Smooth muscle cell (in vitro differentiated cells): Measurements from ENCODE around the gene U2AF1. TPM values are rescaled to one million over a fixed set of nuclear protein-coding genes. Genes with fewer than 3 reads are reported as not detected.
"Not testable (repeated sequence)": the region's sequence is repeated elsewhere in the genome, so short reads cannot be mapped to it uniquely, and the experiment has no call there.

Source experiments
- DNase-seq: peaks from one replicate; lab custom pipeline; 2025; ENCODE audit not compliant: unreplicated experiment; lab: John Stamatoyannopoulos, UW
- H2AFZ ChIP-seq: fragments of 200-600 bp; sonication (generic); 2 replicates; pipeline ENCODE4 v1.6.0; 2016; ENCODE audit warnings: antibody characterized with exemption, low read depth, mild to moderate bottlenecking
- H3F3A ChIP-seq: fragments of 200-600 bp; sonication (generic); 2 replicates; pipeline ENCODE4 v1.6.0; 2017; ENCODE audit warnings: antibody characterized with exemption, low read depth
- H3K27ac ChIP-seq: fragments of 200-600 bp; sonication (generic); 2 replicates; pipeline ENCODE4 v1.5.1; 2016; ENCODE audit warnings: low read depth, mild to moderate bottlenecking
- H3K27me3 ChIP-seq: fragments of 200-600 bp; sonication (generic); 2 replicates; pipeline ENCODE4 v1.6.1; 2016; ENCODE audit warnings: low read depth, mild to moderate bottlenecking
- H3K36me3 ChIP-seq: fragments of 200-600 bp; sonication (generic); 2 replicates; pipeline ENCODE4 v1.5.1; 2016; ENCODE audit warnings: low read depth
- H3K4me1 ChIP-seq: fragments of 200-600 bp; sonication (generic); 2 replicates; pipeline ENCODE4 v1.5.1; 2016; ENCODE audit warnings: low read depth
- H3K4me2 ChIP-seq: fragments of 200-600 bp; sonication (generic); 2 replicates; pipeline ENCODE4 v1.6.0; 2016; ENCODE audit warnings: mild to moderate bottlenecking
- H3K4me3 ChIP-seq: fragments of 200-600 bp; sonication (generic); 2 replicates; pipeline ENCODE4 v1.5.1; 2016; ENCODE audit warnings: mild to moderate bottlenecking
- H3K79me2 ChIP-seq: fragments of 200-600 bp; sonication (generic); 2 replicates; pipeline ENCODE4 v1.6.0; 2016; ENCODE audit warnings: low read depth, mild to moderate bottlenecking
- H3K9ac ChIP-seq: fragments of 200-600 bp; sonication (generic); 2 replicates; pipeline ENCODE4 v1.6.0; 2016; ENCODE audit warnings: low read depth
- H3K9me3 ChIP-seq: fragments of 200-600 bp; sonication (generic); replicated peaks from 2 replicates; pipeline ENCODE4 v1.5.1; 2016; ENCODE audit warnings: low read depth
- H4K20me1 ChIP-seq: fragments of 200-600 bp; sonication (generic); 2 replicates; pipeline ENCODE4 v1.6.0; 2016; ENCODE audit warnings: low read depth
- WGBS: methylation state at CpG from one replicate; pipeline ENCODE4 v1.1.7; 2016; ENCODE audit warnings: low lambda C conversion rate; 5-methylcytosine and 5-hydroxymethylcytosine counted together
- polyA plus RNA-seq: library from polyadenylated mRNA; unstranded; fragments of >200 nt; fragmentation: Nextera tagmentation; extraction: Ambion mirVana; gene quantifications from 2 replicates; pipeline ENCODE4 v1.2.1, GENCODE V29; 2016
- total RNA-seq: library from RNA; depleted of rRNA; stranded (reverse); fragments of >200 nt; gene quantifications from 2 replicates; pipeline ENCODE4 v1.2.3, GENCODE V29; 2014

The U2AF1 gene
- total and polyA plus RNA-seq, 2 experiments from 2014 or later: 55.3 to 67.3 TPM

- not testable (repeated sequence) for H2AFZ ChIP-seq, H3F3A ChIP-seq, DNase-seq, H3K4me2 ChIP-seq, H3K4me3 ChIP-seq, H3K27me3 ChIP-seq, H4K20me1 ChIP-seq, H3K27ac ChIP-seq, H3K36me3 ChIP-seq, H3K9ac ChIP-seq, H3K79me2 ChIP-seq, H3K9me3 ChIP-seq, H3K4me1 ChIP-seq
- WGBS: no CpG with 5 or more reads among the region's 28 CpGs
These were observed 30.7 kb downstream of the U2AF1 start for GRCh38 chr21:43076643-43077042.

- H3K27ac ChIP-seq, H3K4me3 ChIP-seq, H3K27me3 ChIP-seq, H3F3A ChIP-seq, H2AFZ ChIP-seq, H3K4me2 ChIP-seq, H4K20me1 ChIP-seq, DNase-seq, H3K4me1 ChIP-seq, H3K9me3 ChIP-seq, H3K36me3 ChIP-seq, H3K79me2 ChIP-seq, H3K9ac ChIP-seq: not testable (repeated sequence)
- no CpG with 5 or more reads among the region's 77 CpGs for WGBS
These were observed 31.2 kb downstream of the U2AF1 start for GRCh38 chr21:43076023-43076637.

- WGBS: no CpG with 5 or more reads among the region's 84 CpGs
- H4K20me1 ChIP-seq, H3K27me3 ChIP-seq, H3K36me3 ChIP-seq, H2AFZ ChIP-seq, H3K4me3 ChIP-seq, H3F3A ChIP-seq, H3K4me1 ChIP-seq, H3K27ac ChIP-seq, H3K4me2 ChIP-seq, H3K9ac ChIP-seq, H3K79me2 ChIP-seq, DNase-seq, H3K9me3 ChIP-seq: not testable (repeated sequence)
These were observed 32.0 kb downstream of the U2AF1 start, which contains the start of gene CBS for GRCh38 chr21:43075170-43076022. Gene CBS (minus strand): TSS chr21:43075835. CDS start chr21:43072193, 3,642 bp downstream.

- not testable (repeated sequence) for H3F3A ChIP-seq, H3K27ac ChIP-seq, H3K4me3 ChIP-seq, H3K36me3 ChIP-seq, H3K4me2 ChIP-seq, H3K79me2 ChIP-seq, H4K20me1 ChIP-seq, H2AFZ ChIP-seq, DNase-seq, H3K27me3 ChIP-seq, H3K9me3 ChIP-seq, H3K4me1 ChIP-seq, H3K9ac ChIP-seq
- WGBS: no CpG with 5 or more reads among the region's 74 CpGs
These were observed 32.8 kb downstream of the U2AF1 start for GRCh38 chr21:43074401-43075169.

GRCh38 chr21:43072742-43073141, 34.6 kb downstream of the U2AF1 start:
- DNase-seq, H3K4me1 ChIP-seq, H3K79me2 ChIP-seq, H4K20me1 ChIP-seq, H3K4me3 ChIP-seq, H3K9ac ChIP-seq, H3K4me2 ChIP-seq, H2AFZ ChIP-seq, H3K36me3 ChIP-seq, H3K27me3 ChIP-seq, H3K9me3 ChIP-seq, H3F3A ChIP-seq, H3K27ac ChIP-seq: not testable (repeated sequence)
- WGBS: no CpG with 5 or more reads among the region's 11 CpGs

- H3K4me3 ChIP-seq, H3K4me1 ChIP-seq, H3K4me2 ChIP-seq, H3K27me3 ChIP-seq, H4K20me1 ChIP-seq, H3K79me2 ChIP-seq, H3K9ac ChIP-seq, H3K9me3 ChIP-seq, H3K36me3 ChIP-seq, DNase-seq, H3F3A ChIP-seq, H2AFZ ChIP-seq, H3K27ac ChIP-seq: not testable (repeated sequence)
- WGBS: no CpG with 5 or more reads among the region's 10 CpGs
These were observed 37.7 kb downstream of the U2AF1 start for GRCh38 chr21:43069682-43070081.

GRCh38 chr21:43068065-43068464, 39.3 kb downstream of the U2AF1 start:
- not testable (repeated sequence) for DNase-seq, H3F3A ChIP-seq, H2AFZ ChIP-seq, H3K4me3 ChIP-seq, H3K4me1 ChIP-seq, H3K9ac ChIP-seq, H3K36me3 ChIP-seq, H3K79me2 ChIP-seq, H3K27me3 ChIP-seq, H4K20me1 ChIP-seq, H3K9me3 ChIP-seq, H3K27ac ChIP-seq, H3K4me2 ChIP-seq
- no CpG with 5 or more reads among the region's 12 CpGs for WGBS

- not testable (repeated sequence) for H2AFZ ChIP-seq, H3K9ac ChIP-seq, H4K20me1 ChIP-seq, H3K27ac ChIP-seq, H3K4me2 ChIP-seq, H3K4me3 ChIP-seq, H3K4me1 ChIP-seq, H3K9me3 ChIP-seq, DNase-seq, H3K79me2 ChIP-seq, H3K27me3 ChIP-seq, H3F3A ChIP-seq, H3K36me3 ChIP-seq
- WGBS: 100% methylated on average over 1 of the region's 12 CpGs
These were observed 40.7 kb downstream of the U2AF1 start for GRCh38 chr21:43066690-43067089.
